GM18498 (cell line): ENCODE measurements around the gene SPEF2.

Experiments
- ATAC-seq: cut with Tn5 transposase; IDR thresholded peaks from one replicate; pipeline ENCODE4 v1.9.1; 2021; ENCODE audit warnings: mild to moderate bottlenecking, moderate library complexity; ENCODE audit not compliant: unreplicated experiment

The SPEF2 gene

DNA sequence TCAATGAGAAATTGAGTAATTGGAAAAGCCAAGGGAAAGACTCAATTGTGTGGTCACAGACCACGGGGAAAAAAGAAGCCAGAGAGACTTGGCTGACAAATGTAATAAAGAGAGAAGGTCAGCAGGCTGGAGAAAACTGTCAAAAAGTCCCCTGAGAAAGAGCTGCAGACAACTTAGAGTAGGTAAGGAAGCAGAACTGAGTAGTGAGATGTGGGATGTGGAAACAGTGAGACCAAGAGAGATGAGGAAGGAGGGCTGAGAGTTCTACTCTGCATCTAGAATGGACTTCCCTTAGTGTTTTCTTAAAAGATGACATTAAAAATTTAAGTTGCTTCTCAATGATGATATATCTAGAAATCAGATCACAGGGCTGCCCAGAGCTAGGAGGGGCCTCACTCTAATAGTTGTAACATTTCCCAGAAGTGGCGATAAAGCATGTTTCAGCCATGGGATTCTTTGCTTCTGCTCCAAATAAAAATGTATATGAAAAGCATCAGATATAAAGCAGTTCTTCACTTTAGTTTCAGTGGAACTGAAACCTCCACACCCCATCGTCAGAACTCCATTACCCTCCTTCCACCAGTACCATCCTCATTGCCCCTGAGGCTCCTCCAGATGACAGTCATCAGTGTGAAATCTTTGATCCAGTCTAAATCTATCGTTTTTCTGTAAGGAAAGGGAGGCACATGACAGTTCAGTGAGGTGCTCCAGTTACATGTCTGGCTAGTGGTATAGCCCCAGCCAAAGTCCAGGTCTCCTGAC lies 80.6 kb downstream of the SPEF2 start:
- ATAC-seq = no peak

DNA sequence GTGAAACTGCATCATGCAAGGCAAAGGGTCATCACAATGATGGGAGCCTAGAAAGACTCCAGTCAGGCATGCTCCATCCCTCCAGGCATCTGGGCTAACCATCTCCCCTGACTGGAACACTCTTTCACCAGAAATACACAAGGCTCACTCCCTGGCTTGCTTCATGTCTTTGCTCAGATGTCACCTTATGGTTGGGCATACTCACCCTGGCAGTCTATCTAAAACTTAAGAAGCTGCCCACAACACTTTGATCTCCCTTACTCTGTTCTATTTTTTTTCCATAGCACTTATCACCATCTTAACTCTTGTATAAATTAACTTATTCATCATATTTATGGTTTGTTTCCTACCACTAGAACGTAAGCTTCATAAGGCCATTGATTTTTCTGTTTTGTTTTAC lies 90.0 kb downstream of the SPEF2 start:
- no peak for ATAC-seq

DNA sequence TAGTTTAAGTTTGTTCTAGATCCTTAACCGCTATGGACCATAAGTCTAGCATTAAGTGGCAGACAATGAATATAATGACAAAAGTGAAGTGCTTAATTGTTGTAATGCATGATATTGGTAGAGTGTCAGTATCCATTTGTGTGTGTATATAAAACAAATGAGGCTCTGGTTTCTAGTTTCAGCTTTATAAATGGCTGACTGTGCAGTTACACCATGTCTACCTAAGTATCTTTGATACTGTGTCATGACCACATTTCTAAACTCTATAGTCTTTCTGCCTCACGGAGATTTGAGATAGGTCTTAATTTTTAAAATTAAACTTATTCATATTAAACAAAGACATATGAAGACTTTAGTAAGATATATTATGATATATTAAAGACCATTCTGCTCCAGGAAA lies 92.0 kb downstream of the SPEF2 start:
- no peak for ATAC-seq

DNA sequence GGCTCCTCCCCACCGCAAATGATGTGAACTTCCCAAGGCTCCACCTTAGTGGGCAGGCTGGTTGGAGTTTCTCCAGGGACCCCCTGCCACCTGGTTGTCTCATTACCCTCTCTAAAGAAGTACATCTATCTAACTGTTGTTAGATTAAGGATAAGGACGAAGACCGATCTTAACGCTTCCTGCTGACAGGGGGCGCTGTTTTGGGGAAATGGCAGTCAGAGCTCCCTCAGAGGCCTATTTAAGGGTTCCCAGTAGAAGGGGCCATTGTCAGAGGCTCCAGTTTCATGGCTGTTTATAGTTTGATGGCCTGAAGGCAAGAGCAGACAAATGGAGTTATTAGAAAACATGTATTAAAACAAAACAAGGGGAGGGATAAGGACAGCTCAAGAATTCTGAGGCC lies 100.1 kb downstream of the SPEF2 start:
- ATAC-seq = no peak

DNA sequence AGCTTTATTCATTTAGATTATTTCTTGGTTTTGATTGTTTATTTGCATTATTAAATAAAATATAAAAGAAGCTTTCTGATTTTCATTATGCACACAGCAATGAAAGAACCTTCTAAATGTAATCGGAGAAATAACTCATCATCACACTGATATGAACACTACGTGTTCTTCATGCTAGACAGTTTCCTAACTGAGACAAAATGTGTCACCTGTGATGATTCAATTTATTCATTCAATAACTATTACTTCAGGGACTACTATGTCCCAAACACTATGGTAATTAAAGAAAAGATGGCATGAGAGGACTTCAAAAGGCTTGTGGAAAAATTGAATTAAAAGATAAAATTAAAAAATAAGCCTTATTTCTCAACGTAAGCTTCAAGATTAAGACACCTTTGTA lies 118.1 kb downstream of the SPEF2 start:
- ATAC-seq = no peak

DNA sequence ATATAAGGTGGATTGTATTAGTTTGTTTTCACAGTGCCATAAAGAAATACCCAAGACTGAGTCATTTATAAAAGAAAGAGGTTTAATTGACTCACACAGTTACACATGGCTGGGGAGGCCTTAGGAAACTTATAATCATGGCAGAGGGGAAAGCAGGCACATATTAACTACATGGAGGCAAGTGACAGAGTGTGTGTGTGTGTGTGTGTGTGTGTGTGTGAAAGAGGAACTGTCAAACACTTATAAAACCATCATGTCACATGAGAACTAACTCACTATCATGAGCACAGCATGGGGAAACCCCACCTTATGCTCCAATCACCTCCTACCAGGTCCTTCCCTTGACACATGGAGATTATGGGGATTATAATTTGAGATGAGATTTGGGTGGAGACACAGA lies 118.6 kb downstream of the SPEF2 start:
- no peak for ATAC-seq

DNA sequence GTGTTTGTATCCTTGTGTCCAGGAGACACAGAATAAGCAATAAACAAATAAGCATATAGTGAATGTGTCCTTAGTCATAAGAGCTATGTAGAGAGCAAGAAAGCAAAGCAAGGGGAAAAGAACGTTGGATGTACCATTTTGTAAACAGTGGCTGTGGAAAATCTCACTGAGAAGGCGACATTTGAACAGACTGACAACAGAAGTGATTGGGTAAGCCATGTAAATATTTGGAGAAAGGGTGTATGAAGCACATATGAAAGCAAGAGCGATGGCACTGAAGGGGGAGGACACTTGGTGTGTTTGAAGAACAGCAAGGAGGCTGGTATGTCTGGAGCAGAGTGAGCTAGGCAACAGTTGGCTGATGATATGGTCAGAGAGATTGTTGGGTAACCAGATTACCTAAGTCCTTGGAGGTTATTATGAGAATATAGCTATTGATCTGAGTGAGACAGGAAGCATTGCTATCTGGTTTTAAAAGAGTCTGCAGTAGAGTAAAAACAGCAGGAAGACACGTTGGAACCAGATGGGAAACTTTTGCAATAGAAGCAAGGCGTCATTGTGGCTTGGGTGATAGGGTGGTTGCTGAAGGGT lies 123.6 kb downstream of the SPEF2 start:
- no peak for ATAC-seq

DNA sequence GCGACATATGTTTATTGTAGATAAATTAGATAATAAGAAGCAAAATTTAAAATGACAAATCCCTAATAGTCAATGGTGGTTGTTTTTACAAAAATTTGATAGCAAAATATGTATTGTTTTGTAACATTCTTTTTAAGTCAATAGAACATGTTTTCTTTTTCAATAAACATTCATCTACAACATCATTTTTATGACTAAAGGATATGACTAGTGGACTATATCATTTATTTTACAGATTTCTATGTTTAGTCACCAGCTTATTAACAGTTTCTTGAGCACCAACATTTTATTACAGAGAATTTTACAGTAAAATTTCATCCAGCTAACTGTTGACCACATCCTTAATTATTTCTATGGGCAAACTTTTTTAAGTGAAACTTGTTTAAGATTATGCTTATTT lies 124.3 kb downstream of the SPEF2 start:
- no peak for ATAC-seq

DNA sequence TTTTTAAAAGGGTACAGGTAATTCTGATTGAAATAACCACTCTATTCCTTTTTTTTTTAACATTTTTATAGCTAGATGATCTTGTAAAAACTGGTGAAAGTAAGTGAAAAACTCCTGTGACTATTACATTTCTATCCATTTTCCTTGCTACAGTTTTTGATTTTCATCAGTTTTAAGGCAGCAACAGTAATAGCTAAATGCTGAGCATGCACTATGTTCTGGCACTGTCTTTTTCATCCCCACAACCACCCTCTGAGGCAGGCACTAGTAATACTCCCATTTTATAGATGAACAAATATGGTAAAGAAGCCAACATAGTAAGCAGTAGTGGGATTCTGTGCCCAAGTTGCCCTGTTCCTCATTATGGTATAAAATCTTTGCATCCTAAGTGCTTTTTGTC lies 126.0 kb downstream of the SPEF2 start:
- ATAC-seq = no peak

DNA sequence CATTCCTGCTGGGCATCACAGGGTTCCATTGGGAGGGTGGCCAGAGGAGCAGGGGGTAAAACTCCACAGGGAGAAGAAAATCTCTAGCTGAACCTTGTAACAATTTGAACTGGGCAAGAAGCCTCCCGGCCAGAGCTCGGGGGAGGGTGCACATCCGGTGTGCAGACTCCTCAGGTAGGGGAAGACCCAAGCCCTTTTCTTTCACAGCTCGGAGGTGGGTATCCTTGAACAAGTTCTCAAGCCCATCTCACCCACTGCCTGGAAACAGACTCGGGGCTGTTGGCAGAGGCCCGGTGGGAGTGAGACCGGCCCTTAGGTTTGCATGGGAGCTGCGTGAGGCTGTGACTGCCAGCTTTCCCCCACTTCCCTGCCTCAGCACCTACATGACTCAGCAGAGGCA lies 127.5 kb downstream of the SPEF2 start:
- no peak for ATAC-seq

DNA sequence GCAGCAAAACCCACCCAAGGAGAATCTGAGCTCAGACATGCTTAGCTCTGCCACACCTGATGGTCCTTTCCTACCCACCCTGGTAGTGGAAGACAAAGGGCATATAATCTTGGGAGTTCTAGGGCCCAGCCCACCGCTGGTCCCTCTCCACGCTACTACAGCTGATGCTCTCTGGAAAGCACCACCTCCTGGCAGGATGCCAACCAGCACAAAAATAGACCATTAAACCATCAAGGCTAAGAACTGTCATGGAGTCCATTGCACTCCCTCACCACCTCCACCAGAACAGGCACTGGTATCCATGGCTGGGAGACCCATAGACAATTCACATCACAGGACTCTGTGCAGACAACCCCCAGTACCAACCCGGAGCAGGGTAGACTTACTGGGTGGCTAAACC lies 128.0 kb downstream of the SPEF2 start:
- no peak for ATAC-seq

DNA sequence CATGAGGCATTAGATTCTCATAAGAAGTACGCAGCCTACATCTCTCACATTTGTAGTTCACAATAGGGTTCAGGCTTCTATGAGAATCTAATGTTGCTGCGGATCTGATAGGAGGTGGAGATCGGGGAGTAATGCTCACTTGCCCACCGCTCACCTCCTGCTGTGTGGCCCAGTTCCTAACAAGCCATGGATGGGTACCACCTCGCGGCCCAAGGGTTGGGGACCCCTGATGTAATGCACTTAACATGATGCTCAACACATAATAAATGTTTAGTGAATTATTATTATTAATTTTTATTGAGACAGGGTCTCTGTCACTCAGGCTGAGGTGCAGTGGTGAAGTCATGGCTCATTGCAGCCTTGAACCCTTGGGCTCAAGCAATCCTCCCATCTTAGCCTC lies 134.3 kb downstream of the SPEF2 start:
- ATAC-seq = no peak

DNA sequence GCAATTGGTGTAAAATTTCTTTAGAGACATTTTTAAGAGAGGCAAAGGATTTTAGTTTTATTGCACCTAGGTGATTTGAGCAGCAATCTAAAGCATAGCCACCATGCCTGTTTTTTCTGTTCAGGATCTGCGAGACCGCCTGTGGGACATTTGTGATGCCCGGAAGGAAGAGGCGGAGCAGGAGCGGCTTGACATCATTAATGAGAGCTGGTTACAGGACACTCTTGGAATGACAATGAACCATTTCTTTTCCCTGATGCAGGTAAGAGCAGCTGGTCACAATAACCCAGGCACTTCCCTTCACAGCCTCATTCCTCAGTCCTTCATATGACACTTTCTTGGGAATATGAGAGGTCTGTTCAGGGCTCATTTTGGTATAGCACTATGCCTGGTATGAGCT lies 135.8 kb downstream of the SPEF2 start:
- no peak for ATAC-seq

DNA sequence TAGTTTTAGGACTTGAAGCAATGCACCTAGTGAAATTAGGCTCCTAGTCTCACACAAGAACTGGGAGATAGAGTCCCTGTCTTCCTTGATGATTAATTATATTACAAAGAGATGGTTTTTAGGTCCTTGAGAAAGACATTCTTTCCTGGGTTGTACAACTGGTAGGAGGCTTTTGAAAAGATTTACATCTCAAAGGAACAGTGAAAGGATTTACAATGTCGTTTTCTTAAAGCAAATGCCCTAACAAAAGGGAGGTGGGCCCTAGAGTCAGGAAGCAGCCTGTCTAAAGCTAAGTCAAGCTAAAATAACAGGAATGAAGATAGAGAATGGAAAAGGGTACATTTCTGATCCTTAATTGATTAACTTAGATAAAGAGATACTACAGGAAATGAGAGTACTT lies 136.8 kb downstream of the SPEF2 start:
- no peak for ATAC-seq

DNA sequence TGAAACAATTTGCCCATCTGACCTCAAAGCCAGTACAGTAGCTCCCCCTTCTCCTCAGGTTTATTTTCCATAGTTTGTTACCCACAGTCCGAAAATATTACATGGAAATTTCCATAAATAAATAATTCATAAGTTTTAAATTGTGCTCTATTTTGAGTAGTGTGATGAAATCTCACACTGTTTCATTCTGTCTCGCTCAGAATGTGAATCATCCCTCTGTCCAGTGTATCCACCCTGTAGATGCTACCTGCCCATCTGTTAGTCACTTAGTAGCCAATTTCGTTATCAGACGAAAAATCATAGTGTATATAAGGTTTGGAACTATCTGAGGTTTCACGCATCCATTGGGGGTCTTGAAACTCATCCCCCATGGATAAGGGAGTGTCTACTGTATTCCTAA lies 138.3 kb downstream of the SPEF2 start:
- ATAC-seq = no peak

DNA sequence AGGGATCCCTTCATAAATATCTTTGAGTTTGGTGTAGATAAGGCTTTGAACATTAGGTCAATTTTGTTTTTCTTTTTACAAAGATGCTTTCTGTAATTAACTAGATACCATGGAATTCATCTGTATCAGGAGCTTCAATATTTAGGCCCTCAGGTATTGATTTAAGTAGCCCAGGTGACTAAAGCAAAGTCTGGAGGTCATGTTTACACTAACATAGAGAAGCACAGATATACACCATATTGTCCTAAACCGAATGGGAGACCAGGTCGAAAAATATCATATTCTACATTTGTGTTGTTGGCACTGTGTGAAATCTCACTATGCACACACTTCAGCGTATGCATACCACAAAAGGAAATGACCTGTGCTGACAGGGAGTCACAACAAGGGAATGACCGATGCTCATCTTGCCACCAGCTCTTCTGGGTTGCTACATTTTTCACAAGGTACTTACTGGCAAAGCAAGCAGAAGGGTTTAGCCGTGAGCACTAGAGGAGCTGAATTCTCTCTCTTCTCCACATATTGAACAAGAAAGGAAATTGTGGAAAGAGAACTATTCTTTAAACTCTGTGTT lies 140.6 kb downstream of the SPEF2 start:
- no peak for ATAC-seq

DNA sequence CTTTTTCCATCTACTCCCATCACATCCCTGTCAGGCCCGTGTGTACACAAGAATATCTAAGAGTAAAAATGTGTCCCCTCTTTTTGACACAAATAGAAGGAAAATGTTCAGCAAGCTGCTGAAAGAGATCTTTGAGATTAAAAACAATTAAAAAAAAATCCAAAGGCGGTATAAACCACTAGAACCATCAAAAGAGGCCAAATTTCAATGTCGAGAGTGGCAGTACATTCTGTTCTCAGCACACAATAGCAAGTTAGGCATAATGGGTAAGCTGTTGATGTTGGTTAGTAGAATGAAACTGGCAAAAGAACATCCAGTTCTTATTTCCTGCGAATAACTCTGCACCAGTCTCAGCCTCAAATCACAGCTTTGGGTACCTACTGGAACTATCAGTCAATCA lies 143.9 kb downstream of the SPEF2 start:
- ATAC-seq = no peak

DNA sequence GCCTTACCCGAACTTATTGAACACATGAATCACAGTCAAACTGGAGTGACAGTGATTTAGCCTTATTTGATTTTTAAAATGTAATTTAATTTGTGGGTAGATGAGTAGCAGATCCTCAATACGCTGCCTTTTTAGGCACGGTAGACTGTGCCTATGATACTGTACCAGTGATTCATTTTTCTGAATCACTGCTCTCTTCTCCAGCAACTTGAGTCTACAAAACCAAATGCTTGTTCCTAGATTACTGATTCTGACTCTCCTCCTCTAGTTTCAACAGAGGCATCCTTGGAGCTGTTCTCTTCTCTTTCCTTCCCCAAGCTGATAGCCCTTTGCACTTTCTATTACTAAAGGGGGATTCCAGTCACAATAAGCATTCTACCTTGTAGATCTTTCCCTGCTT lies 144.7 kb downstream of the SPEF2 start:
- ATAC-seq = no peak

DNA sequence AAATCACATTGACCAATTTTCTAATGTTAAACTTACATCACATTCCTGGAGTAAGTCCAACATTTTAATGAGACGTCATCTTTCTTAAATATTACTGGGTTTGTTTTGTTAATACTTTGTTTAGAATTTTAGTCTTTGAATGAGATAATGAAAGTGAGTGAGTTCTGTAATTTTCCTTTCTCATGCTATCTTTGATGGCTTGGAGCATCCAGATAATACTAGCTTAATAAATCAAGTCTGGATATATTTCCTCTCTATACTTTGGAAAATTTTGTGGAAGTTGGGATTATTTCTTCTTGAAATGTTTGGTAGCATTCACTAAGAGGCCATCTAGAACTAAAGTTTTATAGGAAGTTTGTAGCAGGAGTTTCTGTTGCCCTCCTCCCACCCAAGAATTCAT lies 148.3 kb downstream of the SPEF2 start:
- no peak for ATAC-seq

DNA sequence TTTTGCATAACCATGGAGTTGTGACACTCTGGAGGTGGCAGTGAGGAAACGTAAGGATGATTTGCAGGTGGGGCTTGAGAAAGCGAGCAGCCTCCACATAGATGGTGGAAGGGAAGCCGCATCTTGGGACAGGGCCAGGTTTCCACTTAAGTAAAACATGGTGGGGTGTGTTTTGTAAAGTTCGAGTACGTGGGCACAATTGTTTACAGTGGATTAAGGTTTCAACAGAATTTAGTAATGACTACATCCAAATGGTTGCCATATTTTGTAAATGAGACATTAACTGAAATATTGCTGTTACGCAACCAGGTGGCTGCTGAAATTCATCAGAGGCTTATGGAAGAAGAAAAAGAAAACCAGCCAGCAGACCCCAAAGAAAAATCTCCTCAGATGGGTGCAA lies 153.6 kb downstream of the SPEF2 start:
- ATAC-seq = no peak

DNA sequence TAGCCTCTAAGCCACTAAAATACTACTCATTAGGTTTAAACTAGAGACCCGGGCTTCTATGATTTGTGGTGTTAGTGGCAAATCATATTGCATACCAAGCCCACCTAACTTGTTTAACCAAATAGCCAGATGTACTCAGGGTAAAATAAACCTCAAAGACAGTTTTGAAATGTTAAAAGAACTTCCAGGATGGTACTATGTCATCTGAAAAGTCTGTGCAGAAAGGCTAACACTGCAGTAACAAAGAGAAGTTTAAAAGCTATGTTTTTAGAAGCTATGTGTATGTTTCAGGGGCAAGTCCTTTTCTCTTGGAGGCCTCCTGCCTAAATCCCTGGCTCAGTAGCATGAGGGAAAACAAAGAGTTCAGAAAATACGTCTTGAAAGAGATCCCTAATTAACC lies 154.2 kb downstream of the SPEF2 start:
- ATAC-seq = no peak

DNA sequence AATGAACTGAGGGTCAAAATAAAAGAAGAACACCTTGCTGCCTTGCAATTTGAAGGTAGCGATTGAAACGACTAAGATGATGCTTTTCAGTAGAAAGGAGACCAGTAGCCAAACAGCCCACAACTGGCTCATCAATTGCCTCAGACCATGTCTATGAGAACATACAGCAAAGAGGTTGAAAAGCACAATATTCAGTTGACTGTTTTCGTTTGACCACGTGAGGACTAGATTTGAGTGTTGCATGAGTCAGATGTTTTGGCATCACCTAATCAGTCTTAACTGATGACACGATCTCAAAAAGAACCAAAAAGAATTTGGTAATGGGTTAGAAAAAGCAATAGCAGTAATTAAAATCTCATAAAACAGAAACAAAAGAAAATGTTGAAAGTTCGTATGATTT lies 156.3 kb downstream of the SPEF2 start:
- no peak for ATAC-seq

DNA sequence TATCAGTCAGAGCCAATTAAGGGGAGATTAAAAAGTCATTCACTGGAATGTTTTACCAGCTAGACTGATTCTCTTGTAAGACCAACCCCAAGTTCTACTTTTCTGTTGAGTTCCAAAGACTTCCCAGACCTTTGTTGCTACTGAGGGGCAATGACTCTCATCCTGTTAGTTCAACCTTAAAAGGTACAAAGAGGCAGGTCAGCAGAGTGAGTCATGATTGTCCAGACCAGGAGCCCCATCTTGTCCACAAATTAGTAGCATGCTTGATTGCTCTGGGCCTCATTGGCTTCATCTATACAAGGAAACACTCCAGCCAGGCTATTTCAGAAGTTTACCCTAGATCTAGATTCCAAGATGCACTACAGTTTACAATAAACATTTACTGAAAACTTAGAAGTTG lies 159.1 kb downstream of the SPEF2 start:
- no peak for ATAC-seq
